DLD1 (cell line): ENCODE measurements around the gene ANKS1A.

ENCODE experiments used
- in situ Hi-C: cut with HindIII; loops from 2 replicates; pipeline ENCODE4 v1.10.0; 2017; ENCODE audit warnings: low sequenced_read_pairs

The ANKS1A gene

GRCh38 chr6:35036059-35036827, 147.2 kb downstream of the ANKS1A start:
- in situ Hi-C loops = no loop called here

- in situ Hi-C loops = no loop called here
Measured at GRCh38 chr6:35036828-35037663, 148.0 kb downstream of the ANKS1A start.

- in situ Hi-C loops = no loop called here
Measured at GRCh38 chr6:35037664-35038038, 148.6 kb downstream of the ANKS1A start.

- in situ Hi-C loops = no loop called here
Measured at GRCh38 chr6:35038076-35038475, 149.0 kb downstream of the ANKS1A start.

GRCh38 chr6:35040398-35040797, 151.3 kb downstream of the ANKS1A start:
- in situ Hi-C loops = no loop called here

- in situ Hi-C loops = no loop called here
Measured at GRCh38 chr6:35041086-35041861, 152.2 kb downstream of the ANKS1A start.

GRCh38 chr6:35042031-35042815, 153.2 kb downstream of the ANKS1A start:
- in situ Hi-C loops = no loop called here

- in situ Hi-C loops = no loop called here
Measured at GRCh38 chr6:35043381-35044130, 154.5 kb downstream of the ANKS1A start.

GRCh38 chr6:35044145-35044745, 155.2 kb downstream of the ANKS1A start:
- in situ Hi-C loops = no loop called here

- in situ Hi-C loops = no loop called here
Measured at GRCh38 chr6:35044761-35045421, 155.8 kb downstream of the ANKS1A start.

GRCh38 chr6:35046103-35046502, 157.0 kb downstream of the ANKS1A start:
- in situ Hi-C loops = no loop called here

GRCh38 chr6:35046862-35047261, 157.8 kb downstream of the ANKS1A start:
- in situ Hi-C loops = no loop called here

GRCh38 chr6:35047265-35048011, 158.4 kb downstream of the ANKS1A start:
- in situ Hi-C loops = no loop called here

- in situ Hi-C loops = no loop called here
Measured at GRCh38 chr6:35048031-35048613, 159.1 kb downstream of the ANKS1A start.

- in situ Hi-C loops = no loop called here
Measured at GRCh38 chr6:35048631-35049083, 159.6 kb downstream of the ANKS1A start.

- in situ Hi-C loops = no loop called here
Measured at GRCh38 chr6:35049156-35049735, 160.2 kb downstream of the ANKS1A start.
